ENCODE data around the gene ESPL1. TPM values are rescaled to one million over a fixed set of nuclear protein-coding genes. Genes with fewer than 3 reads are reported as not detected.

ESPL1 gene
- total RNA-seq, 1 experiment from 2014 or later = 31.6 TPM

DNA sequence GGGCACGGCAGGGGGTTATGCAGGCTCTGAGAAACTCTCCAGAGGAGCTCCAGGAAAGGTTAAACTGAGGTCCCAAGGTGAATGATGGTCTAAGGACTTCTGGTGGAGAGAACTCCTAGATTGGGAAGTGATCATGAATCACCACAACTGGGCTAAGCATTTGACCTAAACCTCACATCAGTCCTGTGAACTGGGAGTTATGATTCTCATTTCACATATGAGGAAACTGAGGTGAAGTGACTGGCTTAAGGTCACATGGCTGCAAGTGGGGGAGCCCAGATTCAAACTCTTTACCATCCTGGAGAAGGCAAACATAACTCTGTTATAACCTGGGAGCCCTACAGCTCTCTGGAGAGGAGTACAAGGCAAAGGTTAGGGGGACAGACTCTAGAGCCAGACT is 40.3 kb upstream of the ESPL1 start:
- BruUV-seq (replicated peaks) = no TSS peak
- DNase-seq (no peak), ATAC-seq (no peak)
- H3K9me2 ChIP-seq (replicated peaks; ENCODE audit: low read length) = no peaks in the 10 kb centered on the region
- peaks cover 53% of the 10 kb centered on the region for H3K4me1 ChIP-seq (ENCODE audit: insufficient read depth, low read length)
- H3K79me2 ChIP-seq (ENCODE audit: low read length) = peaks cover 44% of the 10 kb centered on the region
- no peak for TF ChIP-seq EZH2 (IDR thresholded peaks at IDR 0.05; ENCODE audit: low read length, unreplicated experiment)
- TF ChIP-seq, protein P1, sequence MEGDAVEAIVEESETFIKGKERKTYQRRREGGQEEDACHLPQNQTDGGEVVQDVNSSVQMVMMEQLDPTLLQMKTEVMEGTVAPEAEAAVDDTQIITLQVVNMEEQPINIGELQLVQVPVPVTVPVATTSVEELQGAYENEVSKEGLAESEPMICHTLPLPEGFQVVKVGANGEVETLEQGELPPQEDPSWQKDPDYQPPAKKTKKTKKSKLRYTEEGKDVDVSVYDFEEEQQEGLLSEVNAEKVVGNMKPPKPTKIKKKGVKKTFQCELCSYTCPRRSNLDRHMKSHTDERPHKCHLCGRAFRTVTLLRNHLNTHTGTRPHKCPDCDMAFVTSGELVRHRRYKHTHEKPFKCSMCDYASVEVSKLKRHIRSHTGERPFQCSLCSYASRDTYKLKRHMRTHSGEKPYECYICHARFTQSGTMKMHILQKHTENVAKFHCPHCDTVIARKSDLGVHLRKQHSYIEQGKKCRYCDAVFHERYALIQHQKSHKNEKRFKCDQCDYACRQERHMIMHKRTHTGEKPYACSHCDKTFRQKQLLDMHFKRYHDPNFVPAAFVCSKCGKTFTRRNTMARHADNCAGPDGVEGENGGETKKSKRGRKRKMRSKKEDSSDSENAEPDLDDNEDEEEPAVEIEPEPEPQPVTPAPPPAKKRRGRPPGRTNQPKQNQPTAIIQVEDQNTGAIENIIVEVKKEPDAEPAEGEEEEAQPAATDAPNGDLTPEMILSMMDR (conservative IDR thresholded peaks at IDR 0.05; ENCODE audit: low read depth, low read length) = no peak
- TF ChIP-seq EZH2phosphoT487 (IDR thresholded peaks at IDR 0.05; ENCODE audit: borderline replicate concordance, low read length) = no peak
- no peak overlapping the region for H3K4me2 ChIP-seq (ENCODE audit: low read length)
- no peaks in the 10 kb centered on the region for H4K20me1 ChIP-seq (ENCODE audit: low read length)
- no peak overlapping the region for H3K9ac ChIP-seq (ENCODE audit: low read length)
- H3F3A ChIP-seq (ENCODE audit: low read length, unreplicated experiment) = peaks cover 3% of the 10 kb centered on the region
- CTCF ChIA-PET = no interaction called here
- intact Hi-C loops (cut with micrococcal nuclease) = no loop called here
- H3K27me3 ChIP-seq (ENCODE audit: low read length) = no peaks in the 10 kb centered on the region
- POLR2A ChIA-PET (ENCODE audit: unreplicated experiment) = no interaction called here
- no peaks in the 10 kb centered on the region for H3K9me3 ChIP-seq (ENCODE audit: low read length)
- H3K4me3 ChIP-seq (ENCODE audit: low read length) = no peak overlapping the region
- no peaks in the 10 kb centered on the region; the same call in 1 of the 2 replicates for H3K36me3 ChIP-seq (ENCODE audit: low read depth, low read length)
- H3K27ac ChIP-seq (ENCODE audit: low read length) = no peak overlapping the region
- H2AFZ ChIP-seq (ENCODE audit: low read length) = no peak overlapping the region

DNA sequence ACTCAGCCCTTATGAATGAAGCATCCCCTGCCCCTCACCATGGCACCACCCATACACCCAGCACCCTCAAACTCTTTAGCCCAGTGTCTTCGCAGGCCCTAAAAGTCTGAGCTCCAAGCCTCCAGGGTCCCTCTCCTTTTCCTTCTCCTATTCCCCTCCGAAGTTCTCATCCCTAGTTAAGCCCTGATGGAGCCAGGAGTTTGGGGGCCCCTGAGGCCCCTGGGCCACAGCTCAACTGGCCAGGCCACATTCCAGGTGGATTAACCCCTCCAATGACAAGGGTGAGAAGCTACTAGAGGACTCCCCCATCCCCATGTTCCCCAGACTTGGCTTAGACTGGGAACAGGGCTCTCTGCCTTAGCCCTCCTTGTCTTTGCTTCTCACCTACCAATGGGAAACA is 38.6 kb upstream of the ESPL1 start:
- H3K4me2 ChIP-seq (ENCODE audit: low read length) = peak overlapping the region; percentile 93
- no peak for ATAC-seq
- intact Hi-C loops (cut with micrococcal nuclease) = no loop called here
- no peak overlapping the region for H2AFZ ChIP-seq (ENCODE audit: low read length)
- 0 out of 2 replicates have a peak overlapping the region, but pooled peaks have one; percentile 48 for H3K9ac ChIP-seq (ENCODE audit: low read length)
- no peaks in the 10 kb centered on the region for H3K9me3 ChIP-seq (ENCODE audit: low read length)
- no peaks in the 10 kb centered on the region; the same call in 1 of the 2 replicates for H3K36me3 ChIP-seq (ENCODE audit: low read depth, low read length)
- H4K20me1 ChIP-seq (ENCODE audit: low read length) = no peaks in the 10 kb centered on the region
- H3K9me2 ChIP-seq (replicated peaks; ENCODE audit: low read length) = no peaks in the 10 kb centered on the region
- H3K79me2 ChIP-seq (ENCODE audit: low read length) = peaks cover 42% of the 10 kb centered on the region
- H3F3A ChIP-seq (ENCODE audit: low read length, unreplicated experiment) = peaks cover 3% of the 10 kb centered on the region
- peaks cover 59% of the 10 kb centered on the region for H3K4me1 ChIP-seq (ENCODE audit: insufficient read depth, low read length)
- DNase-seq = no peak
- no TSS peak for BruUV-seq (replicated peaks)
- H3K27me3 ChIP-seq (ENCODE audit: low read length) = no peaks in the 10 kb centered on the region
- H3K27ac ChIP-seq (ENCODE audit: low read length) = peak overlapping the region; percentile 67
- peak overlapping the region; percentile 16; the same call in 1 of the 2 replicates for H3K4me3 ChIP-seq (ENCODE audit: low read length)
- POLR2A ChIA-PET (ENCODE audit: unreplicated experiment) = no interaction called here
- CTCF ChIA-PET = no interaction called here
- TF ChIP-seq, protein P1 (conservative IDR thresholded peaks at IDR 0.05; ENCODE audit: low read depth, low read length) = no peak
- TF ChIP-seq EZH2phosphoT487 (IDR thresholded peaks at IDR 0.05; ENCODE audit: borderline replicate concordance, low read length) = no peak
- TF ChIP-seq EZH2 (IDR thresholded peaks at IDR 0.05; ENCODE audit: low read length, unreplicated experiment) = no peak

DNA sequence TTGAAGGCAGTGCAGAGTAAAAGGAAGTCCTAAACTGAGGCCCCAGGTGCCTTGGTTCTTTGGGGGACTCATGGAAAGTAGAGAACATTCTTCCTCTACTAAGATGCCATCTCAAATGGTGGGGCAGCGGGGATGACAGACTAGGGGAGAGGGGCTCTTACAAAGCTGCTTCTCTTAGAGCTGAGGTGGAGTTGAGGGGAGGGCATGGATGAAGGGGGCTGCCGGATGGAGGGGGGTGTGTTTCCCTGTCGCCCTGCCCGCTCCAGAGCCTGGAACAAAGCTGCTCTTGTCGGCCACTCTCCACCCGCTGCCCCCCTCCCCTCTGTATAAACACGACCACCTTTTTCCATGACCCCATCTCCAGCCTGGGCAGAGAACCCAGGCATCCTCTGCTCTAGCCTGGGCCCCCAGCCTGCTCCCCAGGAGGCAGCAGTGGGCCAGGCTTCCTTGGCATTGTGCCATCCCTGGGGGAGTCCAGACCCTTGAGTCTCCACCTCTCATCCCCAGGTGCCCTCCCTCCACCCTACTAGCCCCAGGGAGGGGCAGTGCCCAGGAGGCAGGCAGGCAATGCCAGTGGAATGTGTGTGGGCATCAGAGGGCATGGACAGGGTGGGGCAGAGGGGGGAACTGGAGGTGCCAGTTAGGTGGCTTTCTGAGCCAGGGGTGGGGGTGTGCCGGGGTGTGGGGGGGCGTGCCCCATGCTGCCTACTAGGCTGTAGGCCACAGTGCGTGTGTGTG is 37.8 kb upstream of the ESPL1 start:
- H3K36me3 ChIP-seq (ENCODE audit: low read depth, low read length) = no peaks in the 10 kb centered on the region; the same call in 1 of the 2 replicates
- peak; percentile 90 for DNase-seq
- H3K27ac ChIP-seq (ENCODE audit: low read length) = peak overlapping the region; percentile 67
- TF ChIP-seq, protein P1 (conservative IDR thresholded peaks at IDR 0.05; ENCODE audit: low read depth, low read length) = no peak
- no peak for TF ChIP-seq EZH2 (IDR thresholded peaks at IDR 0.05; ENCODE audit: low read length, unreplicated experiment)
- no peak for TF ChIP-seq EZH2phosphoT487 (IDR thresholded peaks at IDR 0.05; ENCODE audit: borderline replicate concordance, low read length)
- no peaks in the 10 kb centered on the region for H3K27me3 ChIP-seq (ENCODE audit: low read length)
- intact Hi-C loops (cut with micrococcal nuclease) = no loop called here
- BruUV-seq (replicated peaks) = no TSS peak
- H3K9ac ChIP-seq (ENCODE audit: low read length) = peak overlapping the region; percentile 48
- no peak overlapping the region for H2AFZ ChIP-seq (ENCODE audit: low read length)
- ChIA-PET CTCF (no interaction called here), POLR2A (ENCODE audit: unreplicated experiment) (no interaction called here)
- peaks cover 42% of the 10 kb centered on the region for H3K79me2 ChIP-seq (ENCODE audit: low read length)
- H3K9me2 ChIP-seq (replicated peaks; ENCODE audit: low read length) = no peaks in the 10 kb centered on the region
- H3K4me2 ChIP-seq (ENCODE audit: low read length) = peak overlapping the region; percentile 93
- peak overlapping the region; percentile 76 for H3K4me3 ChIP-seq (ENCODE audit: low read length)
- H3K9me3 ChIP-seq (ENCODE audit: low read length) = no peaks in the 10 kb centered on the region
- peaks cover 3% of the 10 kb centered on the region for H3F3A ChIP-seq (ENCODE audit: low read length, unreplicated experiment)
- H3K4me1 ChIP-seq (ENCODE audit: insufficient read depth, low read length) = peaks cover 50% of the 10 kb centered on the region
- no peaks in the 10 kb centered on the region for H4K20me1 ChIP-seq (ENCODE audit: low read length)
- ATAC-seq = peak; percentile 11

All from PC-3 (cell line).